ENCODE results near the gene RBM20.

DNA sequence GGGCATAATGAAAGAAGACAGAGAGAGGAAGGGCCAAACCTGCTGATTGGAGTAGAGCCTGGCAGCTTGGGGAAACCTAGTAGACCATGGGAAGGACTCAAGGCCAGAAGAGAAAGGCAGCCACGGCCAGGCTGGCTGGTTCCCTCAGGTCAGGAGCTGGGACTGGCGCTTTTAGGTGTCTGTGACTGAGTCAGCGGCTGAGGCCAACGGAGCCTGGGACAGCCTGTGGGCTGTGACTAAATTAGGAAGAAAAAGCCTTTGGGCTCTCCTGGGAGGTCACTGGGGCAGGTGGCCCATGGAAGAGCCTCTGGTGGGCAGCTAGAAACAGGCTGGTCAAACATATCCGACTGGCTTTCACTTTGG, 118.7 kb downstream of the RBM20 start:
- TF ChIP-seq POLR2A (IDR thresholded peaks at IDR 0.05) (no peak), CTCF (IDR thresholded peaks at IDR 0.05) (no peak)
